HepG2 (cell line): Measurements from ENCODE around the gene PLEKHN1. TPM values are rescaled to one million over a fixed set of nuclear protein-coding genes. Genes with fewer than 3 reads are reported as not detected.

Experiments used
- ARNT2 ChIP-seq: sonication (generic); formaldehyde crosslinking; IDR thresholded peaks from 2 replicates; pipeline ENCODE4 v1.8.0; 2022; ENCODE audit warnings: mild to moderate bottlenecking, low read depth, missing genetic modification reagents, moderate library complexity
- EZH2 ChIP-seq: conservative IDR thresholded peaks from 2 replicates; pipeline ENCODE4 v1.6.1; 2012; ENCODE audit warnings: mild to moderate bottlenecking, low read depth, low read length, moderate library complexity
- FOXJ3 ChIP-seq: sonication (generic); formaldehyde crosslinking; IDR thresholded peaks from 2 replicates; pipeline ENCODE4 v1.4.0; 2020; ENCODE audit warnings: missing genetic modification reagents, mild to moderate bottlenecking, borderline replicate concordance
- HIVEP1 ChIP-seq: sonication (generic); formaldehyde crosslinking; IDR thresholded peaks from 2 replicates; pipeline ENCODE4 v1.4.0; 2020; ENCODE audit warnings: mild to moderate bottlenecking, missing genetic modification reagents
- HNRNPLL ChIP-seq: fragments of 200-400 bp; formaldehyde crosslinking; IDR thresholded peaks from 2 replicates; pipeline ENCODE4 v1.6.1; 2017; ENCODE audit warnings: mild to moderate bottlenecking, low read depth, low read length; ENCODE audit not compliant: poor library complexity, severe bottlenecking
- NRL ChIP-seq: sonication (generic); formaldehyde crosslinking; IDR thresholded peaks from 2 replicates; pipeline ENCODE4 v1.5.0; 2020; ENCODE audit warnings: missing genetic modification reagents, mild to moderate bottlenecking, moderate library complexity, borderline replicate concordance
- PAF1 ChIP-seq: IDR thresholded peaks from 2 replicates; pipeline ENCODE4 v1.6.1; 2016; ENCODE audit warnings: missing genetic modification reagents, missing compliant biosample characterization
- SRSF1 ChIP-seq: fragments of 200-400 bp; formaldehyde crosslinking; optimal IDR thresholded peaks from 2 replicates; pipeline ENCODE3; 2017; ENCODE audit warnings: mild to moderate bottlenecking, low read depth, low read length, moderate library complexity
- ZBTB7B ChIP-seq: sonication (generic); formaldehyde crosslinking; IDR thresholded peaks from 2 replicates; pipeline ENCODE4 v1.4.0; 2020; ENCODE audit warnings: missing genetic modification reagents
- ZNF205 ChIP-seq: IDR thresholded peaks from 2 replicates; pipeline ENCODE4 v1.6.1; 2018; ENCODE audit warnings: missing biosample characterization, missing genetic modification reagents
- ZNF3 ChIP-seq: IDR thresholded peaks from 2 replicates; pipeline ENCODE4 v1.7.0; 2017; ENCODE audit warnings: inconsistent platforms
- ZNF337 ChIP-seq: sonication (generic); formaldehyde crosslinking; IDR thresholded peaks from 2 replicates; pipeline ENCODE4 v1.5.1; 2020; ENCODE audit warnings: missing genetic modification reagents, low read depth, mild to moderate bottlenecking, borderline replicate concordance
- ZNF619 ChIP-seq: sonication (generic); formaldehyde crosslinking; IDR thresholded peaks from 2 replicates; pipeline ENCODE4 v1.4.0; 2020; ENCODE audit warnings: mild to moderate bottlenecking, missing genetic modification reagents
- ZNF749 ChIP-seq: sonication (generic); formaldehyde crosslinking; IDR thresholded peaks from 2 replicates; pipeline ENCODE4 v1.8.0; 2022; ENCODE audit warnings: mild to moderate bottlenecking, missing genetic modification reagents, moderate library complexity, borderline replicate concordance
- polyA plus RNA-seq, 8 experiments: library from polyadenylated mRNA; depleted of rRNA in 3 of 8; stranded (reverse) in 7 of 8; unstranded in 1 of 8; fragments of >200 nt; fragmentation: Illumina TruSeq in 4 of 8; extraction: Trizol in 4 of 8; gene quantifications; 2 replicates each; pipeline versions ENCODE4 v1.2.1 to v1.2.3, GENCODE V29; 2011 to 2016; ENCODE audit warnings: low read depth in 4 of 8, missing spikeins in 1 of 8, mixed read lengths in 1 of 8; ENCODE audit not compliant: insufficient read depth in 1 of 8
- total RNA-seq, 5 experiments: library from RNA; depleted of rRNA; stranded (reverse); fragments of >200 nt; fragmentation: Illumina TruSeq; extraction: Trizol; gene quantifications; 2 replicates each; pipeline ENCODE4 v1.2.3, GENCODE V29; 2016; ENCODE audit warnings: low read depth in 1 of 5
- TF ChIP-seq, protein P1 (sequence below): sonication (generic); formaldehyde crosslinking; IDR thresholded peaks from 2 replicates; pipeline ENCODE4 v1.4.0; 2020; ENCODE audit warnings: missing genetic modification reagents
- TF ChIP-seq, protein P2 (sequence below): sonication (generic); formaldehyde crosslinking; IDR thresholded peaks from 2 replicates; pipeline ENCODE4 v1.4.0; 2020; ENCODE audit warnings: missing genetic modification reagents
- TF ChIP-seq, protein P3 (sequence below): sonication (generic); formaldehyde crosslinking; IDR thresholded peaks from 2 replicates; pipeline ENCODE4 v1.4.0; 2020; ENCODE audit warnings: mild to moderate bottlenecking, missing genetic modification reagents
- TF ChIP-seq, protein P4 (sequence below): IDR thresholded peaks from 2 replicates; pipeline ENCODE4 v1.6.1; 2016; ENCODE audit warnings: low read depth
- TF ChIP-seq, protein P5 (sequence below): sonication (generic); formaldehyde crosslinking; IDR thresholded peaks from 2 replicates; pipeline ENCODE4 v1.4.0; 2020; ENCODE audit warnings: missing genetic modification reagents

The PLEKHN1 gene
- total and polyA plus RNA-seq, 2 of the 13 experiments (the other 11 are each of a cell fraction or from before 2014, with no cell fraction given), result 0.42 to 0.58 TPM

DNA sequence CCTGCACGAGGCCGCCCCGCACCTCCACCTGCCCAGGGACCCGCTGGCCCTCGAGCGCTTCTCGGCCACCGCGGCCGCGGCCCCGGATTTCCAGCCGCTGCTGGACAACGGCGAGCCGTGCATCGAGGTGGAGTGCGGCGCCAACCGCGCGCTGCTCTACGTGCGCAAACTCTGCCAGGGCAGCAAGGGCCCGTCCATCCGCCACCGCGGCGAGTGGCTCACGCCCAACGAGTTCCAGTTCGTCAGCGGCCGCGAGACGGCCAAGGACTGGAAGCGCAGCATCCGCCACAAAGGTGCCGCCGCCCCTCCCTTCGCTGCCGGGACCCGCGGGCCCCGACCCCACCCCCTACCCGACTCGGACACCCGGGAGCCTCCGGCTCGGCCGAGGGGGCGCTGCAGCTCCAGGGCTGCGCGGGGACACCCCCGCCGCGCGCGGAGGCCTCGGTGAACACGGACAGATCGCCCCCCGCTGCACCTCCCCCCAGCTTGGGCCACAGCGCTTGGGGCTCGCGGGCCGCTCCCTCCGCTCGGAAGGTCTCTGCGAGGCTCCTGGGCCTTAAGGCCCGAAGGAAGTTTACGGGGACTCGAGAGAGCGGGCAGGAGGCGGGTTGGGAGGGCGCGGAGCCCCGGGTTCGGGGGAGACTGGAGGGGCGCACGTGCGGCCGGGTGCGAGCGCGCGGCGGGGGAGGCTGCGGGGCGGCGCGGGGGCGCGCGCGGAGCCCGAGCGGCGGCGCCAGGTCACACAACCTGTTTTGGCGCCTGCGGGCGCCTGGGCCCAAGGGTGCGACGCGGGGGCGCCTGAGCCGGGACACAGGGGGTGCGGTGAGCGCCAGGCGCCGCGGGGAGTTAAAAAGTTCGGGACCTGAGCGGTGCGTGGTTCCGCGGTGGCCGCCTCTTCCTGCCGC, 41.4 kb upstream of the PLEKHN1 start (continued):
- TF ChIP-seq ZNF205, result no peak
- TF ChIP-seq, protein P1, sequence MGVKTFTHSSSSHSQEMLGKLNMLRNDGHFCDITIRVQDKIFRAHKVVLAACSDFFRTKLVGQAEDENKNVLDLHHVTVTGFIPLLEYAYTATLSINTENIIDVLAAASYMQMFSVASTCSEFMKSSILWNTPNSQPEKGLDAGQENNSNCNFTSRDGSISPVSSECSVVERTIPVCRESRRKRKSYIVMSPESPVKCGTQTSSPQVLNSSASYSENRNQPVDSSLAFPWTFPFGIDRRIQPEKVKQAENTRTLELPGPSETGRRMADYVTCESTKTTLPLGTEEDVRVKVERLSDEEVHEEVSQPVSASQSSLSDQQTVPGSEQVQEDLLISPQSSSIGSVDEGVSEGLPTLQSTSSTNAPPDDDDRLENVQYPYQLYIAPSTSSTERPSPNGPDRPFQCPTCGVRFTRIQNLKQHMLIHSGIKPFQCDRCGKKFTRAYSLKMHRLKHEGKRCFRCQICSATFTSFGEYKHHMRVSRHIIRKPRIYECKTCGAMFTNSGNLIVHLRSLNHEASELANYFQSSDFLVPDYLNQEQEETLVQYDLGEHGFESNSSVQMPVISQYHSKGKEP (CRISPR knock-in tag), result no peak
- TF ChIP-seq ZNF749 (CRISPR knock-in tag), result 0 out of 2 replicates have a peak, but pooled peaks have one; percentile 37
- TF ChIP-seq, protein P2, sequence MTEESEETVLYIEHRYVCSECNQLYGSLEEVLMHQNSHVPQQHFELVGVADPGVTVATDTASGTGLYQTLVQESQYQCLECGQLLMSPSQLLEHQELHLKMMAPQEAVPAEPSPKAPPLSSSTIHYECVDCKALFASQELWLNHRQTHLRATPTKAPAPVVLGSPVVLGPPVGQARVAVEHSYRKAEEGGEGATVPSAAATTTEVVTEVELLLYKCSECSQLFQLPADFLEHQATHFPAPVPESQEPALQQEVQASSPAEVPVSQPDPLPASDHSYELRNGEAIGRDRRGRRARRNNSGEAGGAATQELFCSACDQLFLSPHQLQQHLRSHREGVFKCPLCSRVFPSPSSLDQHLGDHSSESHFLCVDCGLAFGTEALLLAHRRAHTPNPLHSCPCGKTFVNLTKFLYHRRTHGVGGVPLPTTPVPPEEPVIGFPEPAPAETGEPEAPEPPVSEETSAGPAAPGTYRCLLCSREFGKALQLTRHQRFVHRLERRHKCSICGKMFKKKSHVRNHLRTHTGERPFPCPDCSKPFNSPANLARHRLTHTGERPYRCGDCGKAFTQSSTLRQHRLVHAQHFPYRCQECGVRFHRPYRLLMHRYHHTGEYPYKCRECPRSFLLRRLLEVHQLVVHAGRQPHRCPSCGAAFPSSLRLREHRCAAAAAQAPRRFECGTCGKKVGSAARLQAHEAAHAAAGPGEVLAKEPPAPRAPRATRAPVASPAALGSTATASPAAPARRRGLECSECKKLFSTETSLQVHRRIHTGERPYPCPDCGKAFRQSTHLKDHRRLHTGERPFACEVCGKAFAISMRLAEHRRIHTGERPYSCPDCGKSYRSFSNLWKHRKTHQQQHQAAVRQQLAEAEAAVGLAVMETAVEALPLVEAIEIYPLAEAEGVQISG, result 0 out of 2 replicates have a peak, but pooled peaks have one; percentile 21
- peak; percentile 95 for TF ChIP-seq HNRNPLL
- TF ChIP-seq NRL (CRISPR knock-in tag), result 0 out of 2 replicates have a peak, but pooled peaks have one; percentile 24
- no peak for TF ChIP-seq ZBTB7B (CRISPR knock-in tag)
- no peak for TF ChIP-seq PAF1 (CRISPR knock-in tag)
- TF ChIP-seq, protein P3, sequence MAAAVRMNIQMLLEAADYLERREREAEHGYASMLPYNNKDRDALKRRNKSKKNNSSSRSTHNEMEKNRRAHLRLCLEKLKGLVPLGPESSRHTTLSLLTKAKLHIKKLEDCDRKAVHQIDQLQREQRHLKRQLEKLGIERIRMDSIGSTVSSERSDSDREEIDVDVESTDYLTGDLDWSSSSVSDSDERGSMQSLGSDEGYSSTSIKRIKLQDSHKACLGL (CRISPR knock-in tag), result peak; percentile 24; the same call in 1 of the 2 replicates
- no peak for TF ChIP-seq FOXJ3 (CRISPR knock-in tag)
- peak; percentile 17 for TF ChIP-seq SRSF1
- no peak for TF ChIP-seq HIVEP1 (CRISPR knock-in tag)
- TF ChIP-seq, protein P4, sequence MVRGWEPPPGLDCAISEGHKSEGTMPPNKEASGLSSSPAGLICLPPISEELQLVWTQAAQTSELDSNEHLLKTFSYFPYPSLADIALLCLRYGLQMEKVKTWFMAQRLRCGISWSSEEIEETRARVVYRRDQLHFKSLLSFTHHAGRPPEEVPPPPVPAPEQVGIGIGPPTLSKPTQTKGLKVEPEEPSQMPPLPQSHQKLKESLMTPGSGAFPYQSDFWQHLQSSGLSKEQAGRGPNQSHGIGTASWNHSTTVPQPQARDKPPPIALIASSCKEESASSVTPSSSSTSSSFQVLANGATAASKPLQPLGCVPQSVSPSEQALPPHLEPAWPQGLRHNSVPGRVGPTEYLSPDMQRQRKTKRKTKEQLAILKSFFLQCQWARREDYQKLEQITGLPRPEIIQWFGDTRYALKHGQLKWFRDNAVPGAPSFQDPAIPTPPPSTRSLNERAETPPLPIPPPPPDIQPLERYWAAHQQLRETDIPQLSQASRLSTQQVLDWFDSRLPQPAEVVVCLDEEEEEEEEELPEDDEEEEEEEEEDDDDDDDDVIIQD (CRISPR knock-in tag), result no peak
- peak; percentile 47; the same call in 1 of the 2 replicates for TF ChIP-seq EZH2
- no peak for TF ChIP-seq ZNF619
- TF ChIP-seq, protein P5, sequence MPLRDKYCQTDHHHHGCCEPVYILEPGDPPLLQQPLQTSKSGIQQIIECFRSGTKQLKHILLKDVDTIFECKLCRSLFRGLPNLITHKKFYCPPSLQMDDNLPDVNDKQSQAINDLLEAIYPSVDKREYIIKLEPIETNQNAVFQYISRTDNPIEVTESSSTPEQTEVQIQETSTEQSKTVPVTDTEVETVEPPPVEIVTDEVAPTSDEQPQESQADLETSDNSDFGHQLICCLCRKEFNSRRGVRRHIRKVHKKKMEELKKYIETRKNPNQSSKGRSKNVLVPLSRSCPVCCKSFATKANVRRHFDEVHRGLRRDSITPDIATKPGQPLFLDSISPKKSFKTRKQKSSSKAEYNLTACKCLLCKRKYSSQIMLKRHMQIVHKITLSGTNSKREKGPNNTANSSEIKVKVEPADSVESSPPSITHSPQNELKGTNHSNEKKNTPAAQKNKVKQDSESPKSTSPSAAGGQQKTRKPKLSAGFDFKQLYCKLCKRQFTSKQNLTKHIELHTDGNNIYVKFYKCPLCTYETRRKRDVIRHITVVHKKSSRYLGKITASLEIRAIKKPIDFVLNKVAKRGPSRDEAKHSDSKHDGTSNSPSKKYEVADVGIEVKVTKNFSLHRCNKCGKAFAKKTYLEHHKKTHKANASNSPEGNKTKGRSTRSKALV (CRISPR knock-in tag), result peak; percentile 97
- no peak for TF ChIP-seq ZNF337
- TF ChIP-seq ARNT2 (CRISPR knock-in tag), result 0 out of 2 replicates have a peak, but pooled peaks have one; percentile 40
- no peak for TF ChIP-seq ZNF3 (CRISPR knock-in tag)
